Fibroblast of pulmonary artery (primary cell): Measurements from ENCODE around the gene C2orf68.
"Not testable (repeated sequence)": the region's sequence is repeated elsewhere in the genome, so short reads cannot be mapped to it uniquely, and the experiment has no call there.

Experiments
- DNase-seq: peaks from one replicate; pipeline ENCODE4 v3.0.0-alpha.2; 2010; ENCODE audit warnings: low read depth
- H3K4me3 ChIP-seq: replicated peaks from 2 replicates; pipeline ENCODE4 v1.5.1; 2011; ENCODE audit warnings: low read depth, mild to moderate bottlenecking, control low read depth, low read length, moderate library complexity
- TF ChIP-seq, protein P1 (sequence below): IDR thresholded peaks from 2 replicates; pipeline ENCODE4 v1.5.1; 2011; ENCODE audit warnings: mild to moderate bottlenecking, control low read depth, low read length, inconsistent platforms; ENCODE audit errors: missing control alignments

Gene C2orf68

GRCh38 chr2:85613717-85614515, 2.0 kb upstream of the C2orf68 start:
- no peak overlapping the region for H3K4me3 ChIP-seq
- TF ChIP-seq, protein P1, sequence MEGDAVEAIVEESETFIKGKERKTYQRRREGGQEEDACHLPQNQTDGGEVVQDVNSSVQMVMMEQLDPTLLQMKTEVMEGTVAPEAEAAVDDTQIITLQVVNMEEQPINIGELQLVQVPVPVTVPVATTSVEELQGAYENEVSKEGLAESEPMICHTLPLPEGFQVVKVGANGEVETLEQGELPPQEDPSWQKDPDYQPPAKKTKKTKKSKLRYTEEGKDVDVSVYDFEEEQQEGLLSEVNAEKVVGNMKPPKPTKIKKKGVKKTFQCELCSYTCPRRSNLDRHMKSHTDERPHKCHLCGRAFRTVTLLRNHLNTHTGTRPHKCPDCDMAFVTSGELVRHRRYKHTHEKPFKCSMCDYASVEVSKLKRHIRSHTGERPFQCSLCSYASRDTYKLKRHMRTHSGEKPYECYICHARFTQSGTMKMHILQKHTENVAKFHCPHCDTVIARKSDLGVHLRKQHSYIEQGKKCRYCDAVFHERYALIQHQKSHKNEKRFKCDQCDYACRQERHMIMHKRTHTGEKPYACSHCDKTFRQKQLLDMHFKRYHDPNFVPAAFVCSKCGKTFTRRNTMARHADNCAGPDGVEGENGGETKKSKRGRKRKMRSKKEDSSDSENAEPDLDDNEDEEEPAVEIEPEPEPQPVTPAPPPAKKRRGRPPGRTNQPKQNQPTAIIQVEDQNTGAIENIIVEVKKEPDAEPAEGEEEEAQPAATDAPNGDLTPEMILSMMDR, result no peak
- no peak for DNase-seq

- TF ChIP-seq, protein P1, result no peak
- no peak for DNase-seq
- peak overlapping the region; percentile 79 for H3K4me3 ChIP-seq
These were observed 605 bp downstream of the C2orf68 start for GRCh38 chr2:85611217-85611704.

DNA sequence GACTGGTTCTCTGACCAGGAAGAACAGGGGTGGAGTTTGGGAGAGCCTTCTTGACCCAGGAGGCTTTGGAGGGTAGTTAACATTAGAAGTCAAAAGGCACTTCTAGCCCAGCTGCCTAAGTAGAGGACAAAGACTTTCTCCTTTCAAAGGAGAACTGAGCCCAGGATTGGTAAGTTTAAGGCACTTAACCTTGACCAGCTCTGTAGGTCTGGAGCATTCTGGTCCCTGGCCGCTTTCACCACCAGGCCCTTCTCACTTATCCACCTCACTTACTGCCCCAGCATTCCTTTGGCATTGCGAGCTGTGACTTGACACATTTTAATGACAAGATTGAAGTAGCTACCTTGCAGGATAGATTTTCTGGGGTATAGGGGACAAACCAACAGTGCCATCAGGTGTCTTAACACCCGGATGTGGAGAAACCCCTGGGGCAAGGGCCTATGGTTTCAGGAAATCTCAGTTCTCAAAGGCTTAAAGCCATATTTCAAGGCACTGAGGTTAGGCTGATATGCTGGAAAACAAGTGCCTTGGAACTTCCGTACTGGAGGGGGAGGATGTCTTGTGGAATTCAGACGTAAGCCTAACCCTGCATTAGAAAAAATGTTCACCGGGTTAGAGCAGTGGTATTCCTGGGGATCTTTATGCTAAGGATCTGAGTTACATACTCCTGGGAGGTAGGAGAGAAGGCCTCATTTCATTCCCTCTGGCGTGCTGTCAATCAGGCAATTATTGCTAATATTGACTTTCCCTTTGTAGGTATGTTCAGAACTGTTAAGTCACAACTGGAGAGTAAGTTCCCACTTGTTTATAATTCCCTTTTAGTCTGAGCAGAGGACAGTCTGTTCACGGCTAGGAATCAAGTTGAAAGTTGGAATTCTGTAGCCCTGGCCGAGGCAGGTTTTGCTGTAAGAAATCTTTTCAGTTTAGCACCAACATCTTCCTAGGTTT, 4.3 kb downstream of the C2orf68 start:
- no peak overlapping the region for H3K4me3 ChIP-seq
- TF ChIP-seq, protein P1, result no peak
- no peak for DNase-seq

GRCh38 chr2:85606116-85606455, 5.8 kb downstream of the C2orf68 start:
- H3K4me3 ChIP-seq, result no peak overlapping the region

GRCh38 chr2:85605406-85606115, 6.3 kb downstream of the C2orf68 start:
- H3K4me3 ChIP-seq, result no peak overlapping the region
- TF ChIP-seq, protein P1, result no peak
- DNase-seq, result peak; percentile 93

More at GRCh38 chr2:85606116-85606455, 5.8 kb downstream of the C2orf68 start:
- TF ChIP-seq, protein P1, result no peak
- DNase-seq, result no peak

GRCh38 chr2:85604568-85605339, 7.1 kb downstream of the C2orf68 start:
- no peak overlapping the region for H3K4me3 ChIP-seq
- TF ChIP-seq, protein P1, result no peak
- peak; percentile 49 for DNase-seq

GRCh38 chr2:85604133-85604444, 7.8 kb downstream of the C2orf68 start:
- not testable (repeated sequence) for DNase-seq
- H3K4me3 ChIP-seq, result peak overlapping the region; percentile 95
